ENCODE results near the gene IQCE.

Gene IQCE

GRCh38 chr7:2546776-2547586 lies 11.8 kb upstream of the IQCE start:
- no peak overlapping the region for H2AFZ ChIP-seq (ENCODE audit: low read length)
- H3F3A ChIP-seq (ENCODE audit: insufficient read depth, low read length): no peaks in the 10 kb centered on the region
- no peaks in the 10 kb centered on the region for H3K36me3 ChIP-seq (replicated peaks; ENCODE audit: insufficient read depth, low read length)
- no peaks in the 10 kb centered on the region for H4K20me1 ChIP-seq (ENCODE audit: insufficient read depth, low read length)
- H3K79me2 ChIP-seq (ENCODE audit: low read length): no peaks in the 10 kb centered on the region; the same call in 1 of the 2 replicates
- no peaks in the 10 kb centered on the region for H3K9me3 ChIP-seq (replicated peaks; ENCODE audit: insufficient read depth, low read length)
- no peak overlapping the region for H3K27ac ChIP-seq (ENCODE audit: low read length)
- no peaks in the 10 kb centered on the region for H3K4me1 ChIP-seq (ENCODE audit: low read length)
- no peak overlapping the region for H3K4me3 ChIP-seq (ENCODE audit: low read length)
- H3K27me3 ChIP-seq (replicated peaks; ENCODE audit: insufficient read depth, low read length): no peaks in the 10 kb centered on the region
- no peak overlapping the region for H3K9ac ChIP-seq (ENCODE audit: low read length)
- no peaks in the 10 kb centered on the region for H3K9me2 ChIP-seq (replicated peaks; ENCODE audit: insufficient read depth, low read length)
- TF ChIP-seq EZH2phosphoT487 (IDR thresholded peaks at IDR 0.05; ENCODE audit: low read length) (no peak), EZH2 (optimal IDR thresholded peaks at IDR 0.05; ENCODE audit: low read depth, low read length) (no peak)
- TF ChIP-seq, protein P1, sequence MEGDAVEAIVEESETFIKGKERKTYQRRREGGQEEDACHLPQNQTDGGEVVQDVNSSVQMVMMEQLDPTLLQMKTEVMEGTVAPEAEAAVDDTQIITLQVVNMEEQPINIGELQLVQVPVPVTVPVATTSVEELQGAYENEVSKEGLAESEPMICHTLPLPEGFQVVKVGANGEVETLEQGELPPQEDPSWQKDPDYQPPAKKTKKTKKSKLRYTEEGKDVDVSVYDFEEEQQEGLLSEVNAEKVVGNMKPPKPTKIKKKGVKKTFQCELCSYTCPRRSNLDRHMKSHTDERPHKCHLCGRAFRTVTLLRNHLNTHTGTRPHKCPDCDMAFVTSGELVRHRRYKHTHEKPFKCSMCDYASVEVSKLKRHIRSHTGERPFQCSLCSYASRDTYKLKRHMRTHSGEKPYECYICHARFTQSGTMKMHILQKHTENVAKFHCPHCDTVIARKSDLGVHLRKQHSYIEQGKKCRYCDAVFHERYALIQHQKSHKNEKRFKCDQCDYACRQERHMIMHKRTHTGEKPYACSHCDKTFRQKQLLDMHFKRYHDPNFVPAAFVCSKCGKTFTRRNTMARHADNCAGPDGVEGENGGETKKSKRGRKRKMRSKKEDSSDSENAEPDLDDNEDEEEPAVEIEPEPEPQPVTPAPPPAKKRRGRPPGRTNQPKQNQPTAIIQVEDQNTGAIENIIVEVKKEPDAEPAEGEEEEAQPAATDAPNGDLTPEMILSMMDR (IDR thresholded peaks at IDR 0.05; ENCODE audit: low read length): no peak
- H3K4me2 ChIP-seq (ENCODE audit: low read depth, low read length): no peak overlapping the region
- no peak for DNase-seq

DNA sequence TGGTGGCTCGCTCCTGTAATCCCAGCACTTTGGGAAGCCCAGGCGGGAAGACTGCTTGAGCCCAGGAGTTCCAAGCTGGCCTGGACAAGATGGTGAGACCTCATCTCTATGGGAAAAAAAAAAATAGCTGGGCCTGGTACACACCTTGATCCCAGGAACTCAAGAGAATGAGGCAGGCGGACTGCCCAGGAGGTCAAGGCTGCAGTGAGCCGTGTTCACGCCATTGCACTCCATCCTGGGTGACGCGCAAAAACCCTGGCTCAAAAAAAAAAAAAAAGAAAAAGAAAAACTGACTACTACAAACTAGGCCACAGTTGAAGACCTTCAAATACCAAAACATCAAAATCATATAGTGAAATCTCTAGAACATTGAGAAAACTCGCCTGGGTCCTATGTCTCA lies 7.4 kb upstream of the IQCE start:
- Histone ChIP-seq H3F3A (ENCODE audit: insufficient read depth, low read length) (0 out of 2 replicates have a peak, but pooled peaks cover 2% of the 10 kb centered on the region), H3K9ac (ENCODE audit: low read length) (no peak overlapping the region), H4K20me1 (ENCODE audit: insufficient read depth, low read length) (no peaks in the 10 kb centered on the region), H3K4me3 (ENCODE audit: low read length) (no peak overlapping the region), H3K27ac (ENCODE audit: low read length) (no peak overlapping the region), H3K9me2 (replicated peaks; ENCODE audit: insufficient read depth, low read length) (no peaks in the 10 kb centered on the region), H3K79me2 (ENCODE audit: low read length) (peaks cover 24% of the 10 kb centered on the region), H3K9me3 (replicated peaks; ENCODE audit: insufficient read depth, low read length) (no peaks in the 10 kb centered on the region), H3K4me1 (ENCODE audit: low read length) (0 out of 2 replicates have a peak, but pooled peaks cover 7% of the 10 kb centered on the region), H2AFZ (ENCODE audit: low read length) (no peak overlapping the region), H3K36me3 (replicated peaks; ENCODE audit: insufficient read depth, low read length) (no peaks in the 10 kb centered on the region), H3K27me3 (replicated peaks; ENCODE audit: insufficient read depth, low read length) (no peaks in the 10 kb centered on the region), H3K4me2 (ENCODE audit: low read depth, low read length) (no peak overlapping the region)
- no peak for DNase-seq
- TF ChIP-seq EZH2 (optimal IDR thresholded peaks at IDR 0.05; ENCODE audit: low read depth, low read length) (no peak), EZH2phosphoT487 (IDR thresholded peaks at IDR 0.05; ENCODE audit: low read length) (no peak)
- TF ChIP-seq, protein P1 (IDR thresholded peaks at IDR 0.05; ENCODE audit: low read length): no peak

DNA sequence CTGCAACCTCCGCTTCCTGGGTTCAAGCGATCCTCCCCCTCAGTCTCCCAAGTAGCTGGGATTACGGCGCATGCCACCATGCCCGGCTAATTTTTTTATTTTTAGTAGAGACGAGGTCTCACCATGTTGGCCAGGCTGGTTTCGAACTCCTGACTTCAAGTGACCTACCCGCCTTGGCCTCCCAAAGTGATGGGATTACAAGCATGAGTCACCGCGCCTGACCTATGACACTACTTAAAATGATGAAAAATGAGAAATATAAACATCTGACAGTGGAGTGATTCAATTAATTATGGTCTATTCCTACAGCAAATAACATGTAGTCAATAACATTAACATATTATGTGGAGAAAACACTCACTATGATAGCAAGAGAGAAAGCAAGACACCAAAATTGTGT lies 5.7 kb upstream of the IQCE start:
- Histone ChIP-seq H3K79me2 (ENCODE audit: low read length) (peaks cover 24% of the 10 kb centered on the region), H3F3A (ENCODE audit: insufficient read depth, low read length) (peaks cover 6% of the 10 kb centered on the region; the same call in 1 of the 2 replicates), H3K4me1 (ENCODE audit: low read length) (0 out of 2 replicates have a peak, but pooled peaks cover 7% of the 10 kb centered on the region), H3K27me3 (replicated peaks; ENCODE audit: insufficient read depth, low read length) (no peaks in the 10 kb centered on the region), H3K9me2 (replicated peaks; ENCODE audit: insufficient read depth, low read length) (no peaks in the 10 kb centered on the region), H3K9ac (ENCODE audit: low read length) (no peak overlapping the region), H3K4me2 (ENCODE audit: low read depth, low read length) (no peak overlapping the region), H3K27ac (ENCODE audit: low read length) (no peak overlapping the region), H4K20me1 (ENCODE audit: insufficient read depth, low read length) (no peaks in the 10 kb centered on the region), H3K4me3 (ENCODE audit: low read length) (no peak overlapping the region), H3K36me3 (replicated peaks; ENCODE audit: insufficient read depth, low read length) (no peaks in the 10 kb centered on the region), H2AFZ (ENCODE audit: low read length) (no peak overlapping the region), H3K9me3 (replicated peaks; ENCODE audit: insufficient read depth, low read length) (no peaks in the 10 kb centered on the region)
- TF ChIP-seq EZH2phosphoT487 (IDR thresholded peaks at IDR 0.05; ENCODE audit: low read length) (no peak), EZH2 (optimal IDR thresholded peaks at IDR 0.05; ENCODE audit: low read depth, low read length) (no peak)
- TF ChIP-seq, protein P1 (IDR thresholded peaks at IDR 0.05; ENCODE audit: low read length): no peak
- no peak for DNase-seq

Measured in MM.1S (cell line).